Sciatic nerve (tissue), 2 donors: ENCODE results near the gene LRRN2. TPM values are rescaled to one million over a fixed set of nuclear protein-coding genes. Genes with fewer than 3 reads are reported as not detected.

Experiments
- ATAC-seq: fragments of 200-7000 bp; cut with Tn5 transposase; one replicate; pipeline ENCODE4 v1.9.1; 2020; ENCODE audit warnings: mild to moderate bottlenecking, moderate library complexity
- DNase-seq: peaks from one replicate; pipeline ENCODE4 v3.0.0-alpha.2; 2020; ENCODE audit warnings: low spot score
- intact Hi-C: fragments of 100-400 bp; cut with DNase I; formaldehyde crosslinking; loops from one replicate; pipeline ENCODE4 v1.14.2; 2022
- total RNA-seq: library from RNA; stranded (reverse); fragmentation: NEBNext Ultra II Directional; extraction: Animal tissue kit (Norgen Biotek cat#: 25700); gene quantifications from one replicate; pipeline ENCODE4 v1.2.1, GENCODE V29; 2021
- donor health status: DM: no; HTN: no; CAD: no.
- donor health status: DM: no; HTN: no; CAD: no.

LRRN2 gene
- total RNA-seq, 1 donor from 2014 or later = 12.0 TPM

DNA sequence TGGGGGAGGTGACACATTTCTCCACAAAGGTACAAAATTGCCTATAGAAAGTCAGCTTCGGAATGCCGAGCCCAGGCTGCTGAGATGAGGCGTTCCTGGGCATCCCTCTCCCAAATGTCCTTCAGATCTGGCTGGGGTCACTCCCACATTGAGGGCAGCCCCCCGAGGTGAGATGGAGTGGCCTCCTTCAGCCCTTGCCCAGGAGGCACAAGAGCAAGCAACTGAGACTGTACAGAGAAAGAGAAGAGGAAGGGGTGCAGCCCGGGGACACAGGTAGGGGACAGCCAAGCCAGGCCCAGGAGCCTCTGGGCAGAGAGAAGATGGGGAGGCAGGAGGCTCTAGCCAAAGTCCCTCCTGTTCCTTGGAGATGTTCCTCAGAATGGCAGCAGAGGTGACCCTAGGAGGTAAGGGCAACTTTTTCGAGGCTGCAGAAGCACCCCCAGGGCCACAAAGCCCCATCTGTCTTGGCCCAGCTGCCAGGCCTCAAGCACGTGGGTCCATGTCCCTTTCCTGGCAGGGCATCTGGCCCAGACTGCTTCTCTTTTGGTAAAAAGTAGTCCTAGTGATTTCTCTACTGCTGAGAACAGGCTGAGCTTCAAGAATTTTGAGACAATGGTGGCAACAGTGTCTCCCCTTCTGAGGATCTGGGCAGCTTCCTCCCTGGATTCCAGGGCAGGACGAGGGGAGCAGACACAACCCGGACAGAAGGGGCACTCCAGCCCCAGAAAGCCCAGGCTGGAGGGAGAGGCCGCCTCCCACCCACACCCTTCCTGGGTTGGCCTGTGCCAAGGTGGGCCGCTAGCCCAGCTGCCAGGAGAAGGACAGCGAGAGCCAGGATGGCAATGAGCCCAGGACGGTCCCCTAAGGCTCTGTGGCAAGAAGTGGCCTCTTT lies 68.0 kb downstream of the LRRN2 start:
- ATAC-seq (no peak), DNase-seq (no peak)
- intact Hi-C loops = no loop called here

- intact Hi-C loops = no loop called here
- ATAC-seq = no peak
- no peak for DNase-seq
Measured at GRCh38 chr1:204616641-204617040, 68.9 kb downstream of the LRRN2 start.

DNA sequence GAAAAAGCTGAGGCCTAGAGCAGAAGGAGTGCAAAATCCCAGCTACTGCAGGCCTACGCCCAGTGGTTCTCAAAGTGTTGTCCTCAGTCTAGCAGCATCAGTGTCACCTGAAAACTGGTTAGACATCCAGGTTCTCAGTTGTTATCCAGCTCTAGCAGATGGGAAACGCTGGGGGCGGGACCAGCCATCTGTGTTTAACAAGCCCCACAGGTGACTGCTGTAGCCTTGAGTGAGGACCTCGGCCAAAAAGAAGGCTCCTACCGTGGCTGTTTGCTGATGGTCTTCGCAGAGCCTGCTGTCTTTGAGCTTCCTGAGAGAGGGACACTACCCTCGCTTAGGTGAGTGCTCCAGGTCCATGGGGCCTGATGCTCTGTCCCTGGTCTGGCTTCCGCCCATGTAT lies 69.7 kb downstream of the LRRN2 start:
- DNase-seq (no peak), ATAC-seq (no peak)
- intact Hi-C loops = no loop called here

GRCh38 chr1:204613636-204614035 lies 71.9 kb downstream of the LRRN2 start:
- ATAC-seq = no peak
- intact Hi-C loops = no loop called here

GRCh38 chr1:204612326-204612725 lies 73.2 kb downstream of the LRRN2 start:
- ATAC-seq (no peak), DNase-seq (no peak)
- intact Hi-C loops = no loop called here

More at GRCh38 chr1:204613636-204614035, 71.9 kb downstream of the LRRN2 start:
- no peak for DNase-seq

- intact Hi-C loops = no loop called here
- ATAC-seq (no peak), DNase-seq (no peak)
Measured at GRCh38 chr1:204611036-204611435, 74.5 kb downstream of the LRRN2 start.

GRCh38 chr1:204607910-204608309 lies 77.6 kb downstream of the LRRN2 start:
- ATAC-seq (no peak), DNase-seq (no peak)
- intact Hi-C loops = no loop called here

GRCh38 chr1:204605791-204606190 lies 79.7 kb downstream of the LRRN2 start:
- no peak for DNase-seq
- intact Hi-C loops = no loop called here

DNA sequence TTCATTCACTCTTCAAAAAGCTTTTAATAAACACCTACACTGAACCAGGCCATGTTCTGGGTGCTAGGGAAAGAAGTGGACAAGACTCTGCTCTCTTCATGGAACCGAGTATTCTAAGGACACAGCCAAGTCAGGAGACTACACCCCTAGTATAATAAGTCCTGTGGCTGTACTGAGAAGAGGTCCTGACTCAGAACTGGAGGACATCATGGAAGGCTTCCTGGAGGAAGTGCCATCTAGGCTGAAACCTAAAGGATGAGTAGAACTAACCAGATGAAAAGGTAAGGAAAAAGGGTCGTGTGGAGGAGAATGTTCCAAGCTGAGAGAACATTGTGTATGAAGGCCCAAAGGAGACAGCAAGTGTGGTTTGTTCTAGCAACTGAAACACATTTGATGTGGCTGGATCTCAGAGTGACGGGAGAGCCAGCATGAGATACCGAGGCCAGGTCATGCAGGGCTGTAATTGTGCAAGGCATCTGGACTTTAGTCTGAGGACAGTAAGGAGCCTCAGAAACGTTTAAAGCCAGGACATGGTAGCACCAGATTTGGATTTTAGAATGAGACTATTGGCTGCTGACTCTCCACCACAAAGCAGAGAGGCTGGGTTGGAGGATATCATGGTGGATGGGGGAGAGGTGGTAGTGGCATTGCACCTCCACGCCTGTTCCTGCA lies 82.5 kb downstream of the LRRN2 start:
- no peak for DNase-seq
- intact Hi-C loops = no loop called here
- ATAC-seq = no peak

More at GRCh38 chr1:204605791-204606190, 79.7 kb downstream of the LRRN2 start:
- ATAC-seq = no peak

DNA sequence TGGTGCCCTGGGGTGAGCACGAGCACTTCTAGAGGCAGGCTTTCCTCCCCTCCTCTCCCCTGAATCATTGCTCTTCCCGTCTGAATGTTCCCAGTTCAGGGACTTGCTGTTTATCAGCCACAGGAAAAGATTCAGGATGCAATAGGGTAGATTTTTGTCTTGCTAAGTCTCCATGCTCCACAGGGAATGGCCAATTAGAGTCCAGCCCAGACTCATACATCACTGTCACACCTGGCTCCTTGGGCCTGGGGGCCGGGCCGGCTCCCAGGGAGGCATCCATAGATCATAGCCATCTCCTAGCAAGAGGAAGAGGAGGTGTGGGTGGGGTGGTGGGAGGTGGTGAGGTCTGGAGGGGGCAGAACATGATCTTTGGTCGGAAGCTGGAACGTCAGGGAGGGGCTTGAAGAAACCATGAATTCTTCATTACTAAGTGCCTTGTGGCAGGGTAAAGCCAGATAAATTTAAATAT lies 83.4 kb downstream of the LRRN2 start:
- ATAC-seq = no peak
- no peak for DNase-seq
- intact Hi-C loops = no loop called here

DNA sequence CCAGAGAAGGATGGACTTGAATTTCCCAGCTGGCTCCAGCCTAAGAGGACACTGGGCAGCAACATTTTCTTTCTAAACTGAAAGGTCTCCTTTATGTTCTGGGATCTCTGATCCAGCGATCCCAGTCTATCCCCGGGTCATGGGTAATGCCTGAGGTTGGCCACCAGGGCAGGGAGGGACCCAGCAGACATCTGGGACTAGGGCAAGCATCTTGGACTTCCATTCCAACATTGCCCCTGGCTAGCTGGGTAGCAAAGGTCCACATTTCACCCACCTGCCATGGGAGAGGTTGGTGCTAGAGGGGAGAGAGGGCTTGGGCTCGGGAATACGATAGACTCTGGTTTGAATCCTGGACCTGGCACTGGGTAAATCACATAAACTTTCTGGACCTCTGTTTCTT lies 84.6 kb downstream of the LRRN2 start:
- intact Hi-C loops = no loop called here
- ATAC-seq (no peak), DNase-seq (no peak)

DNA sequence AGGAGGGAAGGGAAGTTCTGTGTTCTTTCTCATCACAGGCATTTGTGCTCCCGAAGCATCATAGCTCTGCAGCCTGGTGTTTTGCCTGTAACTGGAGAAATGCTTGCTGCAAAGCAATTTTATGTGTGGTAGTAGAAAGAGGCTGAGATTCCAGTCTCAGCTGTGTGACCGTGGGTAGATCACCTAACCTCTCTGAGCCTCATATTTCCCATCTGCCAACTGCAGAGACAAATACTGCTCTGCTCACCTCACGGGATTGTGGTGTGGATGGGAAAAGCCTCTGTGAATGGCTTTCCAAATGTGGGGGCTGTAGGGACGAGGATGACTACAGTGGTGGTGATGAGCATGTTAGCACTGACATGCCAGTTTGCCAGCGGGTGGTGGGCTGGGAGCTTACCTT lies 85.3 kb downstream of the LRRN2 start:
- ATAC-seq (no peak), DNase-seq (no peak)
- intact Hi-C loops = no loop called here

DNA sequence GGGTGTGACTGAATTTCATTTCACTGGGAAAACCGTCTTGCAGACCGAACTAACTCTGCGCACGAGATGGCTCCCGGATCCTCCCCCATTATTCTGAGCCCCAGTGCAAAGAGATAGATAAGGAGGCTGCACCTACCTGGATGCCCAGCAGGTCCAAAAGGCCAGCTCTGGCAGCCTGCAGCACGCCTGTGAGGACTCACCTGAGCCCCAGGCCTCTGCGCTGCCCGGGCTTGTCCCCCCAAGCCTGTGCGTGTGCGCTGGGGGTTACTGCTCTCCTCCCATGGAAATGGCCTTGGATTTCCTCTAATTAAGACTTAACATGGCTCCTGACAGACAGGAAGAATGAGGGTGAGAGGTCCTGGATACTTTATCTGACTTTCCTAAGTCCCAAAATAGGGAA lies 85.9 kb downstream of the LRRN2 start:
- intact Hi-C loops = no loop called here
- no peak for ATAC-seq
- DNase-seq = no peak

GRCh38 chr1:204599098-204599497 lies 86.4 kb downstream of the LRRN2 start:
- DNase-seq = no peak

GRCh38 chr1:204598319-204598969 lies 87.1 kb downstream of the LRRN2 start:
- intact Hi-C loops = no loop called here
- ATAC-seq (no peak), DNase-seq (no peak)

More at GRCh38 chr1:204599098-204599497, 86.4 kb downstream of the LRRN2 start:
- no peak for ATAC-seq
- intact Hi-C loops = no loop called here

- ATAC-seq (no peak), DNase-seq (no peak)
- intact Hi-C loops = no loop called here
Measured at GRCh38 chr1:204592246-204592948, 93.1 kb downstream of the LRRN2 start.

DNA sequence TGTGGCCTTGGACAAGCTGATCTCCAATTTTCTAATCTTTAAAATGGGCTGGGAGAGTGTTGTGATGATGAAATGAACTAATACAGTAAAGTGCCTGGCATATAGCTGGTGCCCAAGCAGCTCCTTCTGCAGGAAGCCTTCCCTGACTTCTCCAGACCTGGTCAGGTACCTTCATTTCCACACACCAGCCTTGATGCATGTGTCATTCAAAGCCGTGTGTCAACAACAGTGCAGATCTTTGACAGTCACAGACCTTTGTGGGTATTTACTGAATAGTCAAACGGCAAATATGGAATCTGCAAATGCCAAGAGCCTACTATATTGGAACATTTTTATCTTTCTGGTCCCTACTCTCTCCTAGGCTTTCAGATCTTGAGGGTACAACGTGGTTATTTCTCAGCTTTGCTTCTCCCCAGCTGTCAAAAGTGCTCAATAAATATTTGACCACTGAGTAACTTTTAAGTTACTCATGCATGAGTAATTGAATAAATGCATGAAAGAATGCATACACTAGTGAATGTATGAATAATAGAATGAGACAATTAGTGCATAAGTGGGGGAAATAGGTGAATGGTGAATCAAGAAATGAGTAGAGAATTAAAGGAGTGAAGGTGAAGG lies 94.0 kb downstream of the LRRN2 start:
- intact Hi-C loops = no loop called here
- no peak for DNase-seq
- ATAC-seq = no peak

GRCh38 chr1:204589409-204590038 lies 96.0 kb downstream of the LRRN2 start:
- DNase-seq (no peak), ATAC-seq (no peak)
- intact Hi-C loops = no loop called here
